HL-60 (cell line): ENCODE results near the gene AIF1L.

Source experiments
- GABPA ChIP-seq: IDR thresholded peaks from 2 replicates; pipeline ENCODE4 v1.6.1; 2012; ENCODE audit warnings: low read depth
- POLR2AphosphoS5 ChIP-seq: IDR thresholded peaks from 2 replicates; pipeline ENCODE4 v1.6.1; 2012; ENCODE audit warnings: low read depth
- SPI1 ChIP-seq: IDR thresholded peaks from 2 replicates; pipeline ENCODE4 v1.6.1; 2012; ENCODE audit warnings: low read depth, mild to moderate bottlenecking, borderline replicate concordance
- TF ChIP-seq, protein P1 (sequence below): IDR thresholded peaks from one replicate; pipeline ENCODE4 v1.5.1; 2011; ENCODE audit warnings: low read length, control low read depth, inconsistent platforms; ENCODE audit not compliant: insufficient read depth

DNA sequence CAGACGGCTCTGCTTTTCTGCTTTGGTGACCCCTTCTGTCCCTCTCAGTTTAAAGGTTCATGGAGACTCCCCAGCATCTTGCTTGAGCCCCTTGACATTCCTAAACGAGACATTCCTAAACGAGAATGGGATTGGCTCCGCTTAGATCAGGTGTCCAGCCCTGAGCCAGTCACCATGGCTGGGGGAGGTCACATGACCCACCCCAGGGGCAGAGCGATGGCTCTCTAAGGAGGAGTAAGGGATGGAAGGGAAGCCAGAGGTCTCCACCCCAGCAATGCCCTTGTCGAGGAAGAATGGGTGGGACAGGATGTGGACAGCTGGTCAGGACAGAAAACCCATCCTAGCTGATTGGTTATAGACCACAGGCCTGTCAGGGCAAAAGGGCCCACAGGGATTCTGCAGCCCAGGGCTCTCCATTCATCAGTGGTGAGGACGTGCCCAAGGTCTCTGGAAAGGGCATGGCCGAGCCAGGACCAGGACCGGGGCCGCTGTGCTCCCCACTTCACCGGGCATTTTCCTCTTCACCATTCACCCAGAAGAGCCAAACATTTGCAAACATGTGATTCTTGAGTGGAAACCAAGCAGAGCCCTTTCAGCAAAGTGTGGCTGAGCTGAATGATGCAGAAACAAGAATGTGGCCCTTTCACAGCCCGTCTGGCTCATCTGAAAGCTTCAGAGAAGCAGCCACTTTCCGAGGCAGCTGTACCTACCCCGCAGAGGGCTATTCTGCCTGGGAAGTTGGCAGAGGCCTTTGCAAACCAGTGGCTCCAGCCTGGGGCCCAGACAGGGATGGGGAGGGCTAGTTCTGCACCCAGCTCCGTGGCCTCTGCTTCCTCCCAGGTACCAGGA is 19.8 kb upstream of the AIF1L start:
- TF ChIP-seq, protein P1, sequence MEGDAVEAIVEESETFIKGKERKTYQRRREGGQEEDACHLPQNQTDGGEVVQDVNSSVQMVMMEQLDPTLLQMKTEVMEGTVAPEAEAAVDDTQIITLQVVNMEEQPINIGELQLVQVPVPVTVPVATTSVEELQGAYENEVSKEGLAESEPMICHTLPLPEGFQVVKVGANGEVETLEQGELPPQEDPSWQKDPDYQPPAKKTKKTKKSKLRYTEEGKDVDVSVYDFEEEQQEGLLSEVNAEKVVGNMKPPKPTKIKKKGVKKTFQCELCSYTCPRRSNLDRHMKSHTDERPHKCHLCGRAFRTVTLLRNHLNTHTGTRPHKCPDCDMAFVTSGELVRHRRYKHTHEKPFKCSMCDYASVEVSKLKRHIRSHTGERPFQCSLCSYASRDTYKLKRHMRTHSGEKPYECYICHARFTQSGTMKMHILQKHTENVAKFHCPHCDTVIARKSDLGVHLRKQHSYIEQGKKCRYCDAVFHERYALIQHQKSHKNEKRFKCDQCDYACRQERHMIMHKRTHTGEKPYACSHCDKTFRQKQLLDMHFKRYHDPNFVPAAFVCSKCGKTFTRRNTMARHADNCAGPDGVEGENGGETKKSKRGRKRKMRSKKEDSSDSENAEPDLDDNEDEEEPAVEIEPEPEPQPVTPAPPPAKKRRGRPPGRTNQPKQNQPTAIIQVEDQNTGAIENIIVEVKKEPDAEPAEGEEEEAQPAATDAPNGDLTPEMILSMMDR: no peak
- TF ChIP-seq POLR2AphosphoS5 (no peak), SPI1 (no peak), GABPA (no peak)
